DND-41 (cell line): Measurements from ENCODE around the gene ZDHHC14.

Source experiments
- ATAC-seq: fragments of 200-7000 bp; cut with Tn5 transposase; 3 replicates; pipeline ENCODE4 v1.9.1; 2021; ENCODE audit warnings: low read depth; ENCODE audit not compliant: insufficient read depth
- DNase-seq: peaks from one replicate; pipeline ENCODE4 v3.0.0-alpha.2; 2020
- H2AFZ ChIP-seq: 2 replicates; pipeline ENCODE4 v1.6.0; 2012; ENCODE audit warnings: low read depth, low read length
- H3K27ac ChIP-seq: 2 replicates; pipeline ENCODE4 v1.5.1; 2012; ENCODE audit warnings: low read length, inconsistent platforms
- H3K27me3 ChIP-seq: fragments of 200-600 bp; sonication (generic); 2 replicates; pipeline ENCODE4 v1.6.0; 2012; ENCODE audit warnings: low read length, mild to moderate bottlenecking, inconsistent platforms; ENCODE audit not compliant: insufficient read depth, poor library complexity
- H3K36me3 ChIP-seq: 2 replicates; pipeline ENCODE4 v1.5.1; 2012; ENCODE audit warnings: low read length, inconsistent platforms; ENCODE audit not compliant: insufficient read depth
- H3K4me1 ChIP-seq: 2 replicates; pipeline ENCODE4 v1.5.1; 2012; ENCODE audit warnings: mild to moderate bottlenecking, low read length; ENCODE audit not compliant: insufficient read depth
- H3K4me2 ChIP-seq: 2 replicates; pipeline ENCODE4 v1.6.0; 2012; ENCODE audit warnings: mild to moderate bottlenecking, moderate library complexity, low read length, inconsistent platforms; ENCODE audit not compliant: insufficient read depth
- H3K4me3 ChIP-seq, 2 experiments: fragments of 200-600 bp in 1 of 2; shearing (Covaris generic) in 1 of 2; 2 replicates each; pipeline ENCODE4 v1.5.1; 2012 to 2016; ENCODE audit warnings: inconsistent platforms in 2 of 2, low read length in 2 of 2, mild to moderate bottlenecking in 2 of 2, low read depth in 1 of 2, moderate library complexity in 1 of 2
- H3K79me2 ChIP-seq: 2 replicates; pipeline ENCODE4 v1.6.0; 2012; ENCODE audit warnings: low read length, inconsistent platforms; ENCODE audit not compliant: insufficient read depth
- H3K9ac ChIP-seq: 2 replicates; pipeline ENCODE4 v1.6.0; 2012; ENCODE audit warnings: low read depth, mild to moderate bottlenecking, inconsistent platforms, low read length, moderate library complexity
- H3K9me3 ChIP-seq: 2 replicates; pipeline ENCODE4 v1.5.1; 2012; ENCODE audit warnings: low read length, moderate library complexity, mild to moderate bottlenecking, inconsistent platforms; ENCODE audit not compliant: insufficient read depth, severe bottlenecking
- H4K20me1 ChIP-seq: 2 replicates; pipeline ENCODE4 v1.6.0; 2012; ENCODE audit warnings: low read length; ENCODE audit not compliant: insufficient read depth
- EZH2 ChIP-seq: IDR thresholded peaks from 3 replicates; pipeline ENCODE4 v1.6.1; 2012; ENCODE audit warnings: borderline replicate concordance, low read depth, mild to moderate bottlenecking, moderate library complexity, low read length, inconsistent platforms; ENCODE audit not compliant: severe bottlenecking
- TF ChIP-seq, protein P1 (sequence below): IDR thresholded peaks from 2 replicates; pipeline ENCODE4 v1.5.1; 2012; ENCODE audit warnings: borderline replicate concordance, low read length, moderate library complexity, mild to moderate bottlenecking; ENCODE audit not compliant: poor library complexity, severe bottlenecking; ENCODE audit errors: extremely low read depth

The ZDHHC14 gene

DNA sequence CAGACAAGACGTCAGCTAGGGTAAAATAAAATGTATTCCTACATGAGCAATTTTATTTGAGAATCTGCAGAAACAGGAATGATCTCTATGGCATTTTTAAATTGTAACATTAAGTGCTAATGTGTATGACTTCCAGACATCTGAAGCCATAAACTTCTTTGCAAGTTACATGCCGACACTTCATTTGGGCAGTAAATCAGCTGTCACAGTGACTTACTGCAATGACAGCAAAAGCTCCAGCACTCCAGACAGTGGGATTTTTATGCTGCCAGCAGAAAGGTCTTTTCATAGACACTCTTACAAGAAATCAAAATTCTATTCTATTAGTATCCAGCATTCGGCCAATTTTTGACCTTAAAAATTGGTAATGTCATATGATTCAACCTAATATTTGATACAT is 285.7 kb downstream of the ZDHHC14 start:
- no peaks in the 10 kb centered on the region for H3K79me2 ChIP-seq
- no peak for ATAC-seq
- no peak overlapping the region for H3K4me3 ChIP-seq
- DNase-seq: no peak
- no peaks in the 10 kb centered on the region for H3K36me3 ChIP-seq
- H3K4me2 ChIP-seq: no peak overlapping the region
- H3K4me1 ChIP-seq: no peaks in the 10 kb centered on the region; the same call in 1 of the 2 replicates
- H3K27me3 ChIP-seq: peaks cover 34% of the 10 kb centered on the region
- H4K20me1 ChIP-seq: no peaks in the 10 kb centered on the region
- TF ChIP-seq EZH2: no peak
- TF ChIP-seq, protein P1, sequence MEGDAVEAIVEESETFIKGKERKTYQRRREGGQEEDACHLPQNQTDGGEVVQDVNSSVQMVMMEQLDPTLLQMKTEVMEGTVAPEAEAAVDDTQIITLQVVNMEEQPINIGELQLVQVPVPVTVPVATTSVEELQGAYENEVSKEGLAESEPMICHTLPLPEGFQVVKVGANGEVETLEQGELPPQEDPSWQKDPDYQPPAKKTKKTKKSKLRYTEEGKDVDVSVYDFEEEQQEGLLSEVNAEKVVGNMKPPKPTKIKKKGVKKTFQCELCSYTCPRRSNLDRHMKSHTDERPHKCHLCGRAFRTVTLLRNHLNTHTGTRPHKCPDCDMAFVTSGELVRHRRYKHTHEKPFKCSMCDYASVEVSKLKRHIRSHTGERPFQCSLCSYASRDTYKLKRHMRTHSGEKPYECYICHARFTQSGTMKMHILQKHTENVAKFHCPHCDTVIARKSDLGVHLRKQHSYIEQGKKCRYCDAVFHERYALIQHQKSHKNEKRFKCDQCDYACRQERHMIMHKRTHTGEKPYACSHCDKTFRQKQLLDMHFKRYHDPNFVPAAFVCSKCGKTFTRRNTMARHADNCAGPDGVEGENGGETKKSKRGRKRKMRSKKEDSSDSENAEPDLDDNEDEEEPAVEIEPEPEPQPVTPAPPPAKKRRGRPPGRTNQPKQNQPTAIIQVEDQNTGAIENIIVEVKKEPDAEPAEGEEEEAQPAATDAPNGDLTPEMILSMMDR: no peak
- H3K9ac ChIP-seq: no peak overlapping the region
- H3K9me3 ChIP-seq: no peaks in the 10 kb centered on the region
- no peak overlapping the region for H3K27ac ChIP-seq
- no peak overlapping the region for H2AFZ ChIP-seq

DNA sequence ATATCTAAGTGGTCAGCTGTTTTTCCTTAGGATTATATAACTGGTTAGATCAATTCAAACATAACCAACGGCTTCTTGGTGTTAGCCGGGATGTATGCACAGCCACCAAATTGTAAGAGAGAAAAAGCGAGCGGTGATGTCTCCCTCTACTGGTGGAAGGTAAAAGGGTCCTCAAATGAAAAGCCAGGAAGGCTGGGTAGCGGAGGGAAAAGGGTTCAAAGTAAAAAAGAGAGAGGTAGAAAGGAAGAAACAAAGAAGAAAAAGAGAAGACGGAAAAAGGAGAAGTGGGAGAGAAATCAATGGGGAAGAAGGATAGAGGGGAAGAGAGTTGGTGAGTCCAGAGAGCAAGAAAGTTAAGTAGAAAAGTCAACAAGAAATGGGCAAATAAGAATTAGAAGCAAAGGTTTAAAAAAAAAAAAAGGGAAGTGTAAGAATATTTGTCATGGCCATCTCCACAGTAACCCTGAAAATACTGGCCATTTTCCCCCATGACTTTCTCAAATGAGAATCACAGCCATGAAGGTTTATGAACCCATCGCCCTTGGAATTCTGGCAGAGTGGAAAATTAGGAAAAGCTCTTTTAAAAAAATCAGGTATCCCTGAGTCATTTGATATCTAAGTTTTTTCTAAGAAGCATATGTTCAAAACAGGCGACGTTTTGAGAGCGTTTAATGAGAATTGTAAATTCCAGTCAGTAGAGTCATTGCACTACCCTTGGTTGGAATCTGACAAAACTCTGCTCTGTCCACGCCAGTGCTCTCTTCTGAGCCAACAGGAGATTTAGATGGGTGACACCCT is 286.4 kb downstream of the ZDHHC14 start:
- H3K27ac ChIP-seq: no peak overlapping the region
- TF ChIP-seq, protein P1: peak; percentile 85
- no peak for TF ChIP-seq EZH2
- no peaks in the 10 kb centered on the region; the same call in 1 of the 2 replicates for H3K4me1 ChIP-seq
- peak; percentile 82 for ATAC-seq
- H3K27me3 ChIP-seq: peaks cover 34% of the 10 kb centered on the region
- no peak overlapping the region for H3K4me2 ChIP-seq
- H3K9me3 ChIP-seq: no peaks in the 10 kb centered on the region
- no peaks in the 10 kb centered on the region for H3K79me2 ChIP-seq
- DNase-seq: peak; percentile 59
- H2AFZ ChIP-seq: no peak overlapping the region
- H3K9ac ChIP-seq: no peak overlapping the region
- no peak overlapping the region for H3K4me3 ChIP-seq
- no peaks in the 10 kb centered on the region for H3K36me3 ChIP-seq
- no peaks in the 10 kb centered on the region for H4K20me1 ChIP-seq

DNA sequence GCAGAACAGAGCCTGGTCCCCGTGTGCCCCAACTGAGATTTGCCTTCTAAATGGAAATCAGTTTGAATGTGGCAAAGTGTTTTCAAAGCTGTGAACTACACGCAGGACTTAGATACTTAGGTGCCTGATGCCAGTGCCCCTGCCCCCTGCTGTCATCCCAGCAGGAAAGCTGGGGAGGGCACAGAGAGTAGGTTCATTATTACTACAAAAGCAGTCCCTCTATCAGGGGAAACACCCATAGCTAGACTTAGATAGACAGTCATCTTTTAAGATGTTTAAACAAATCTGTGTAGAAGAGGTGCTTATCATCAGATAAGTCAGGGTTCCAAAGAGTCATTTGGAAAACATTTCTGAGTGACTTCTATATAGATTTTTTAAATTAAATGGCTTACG is 287.0 kb downstream of the ZDHHC14 start:
- H3K27ac ChIP-seq: no peak overlapping the region
- peaks cover 34% of the 10 kb centered on the region for H3K27me3 ChIP-seq
- no peaks in the 10 kb centered on the region for H3K9me3 ChIP-seq
- no peaks in the 10 kb centered on the region; the same call in 1 of the 2 replicates for H3K4me1 ChIP-seq
- H2AFZ ChIP-seq: no peak overlapping the region
- H3K4me2 ChIP-seq: no peak overlapping the region
- H3K36me3 ChIP-seq: no peaks in the 10 kb centered on the region
- no peak for TF ChIP-seq EZH2
- TF ChIP-seq, protein P1: no peak
- H4K20me1 ChIP-seq: no peaks in the 10 kb centered on the region
- H3K9ac ChIP-seq: no peak overlapping the region
- DNase-seq (no peak), ATAC-seq (no peak)
- H3K79me2 ChIP-seq: no peaks in the 10 kb centered on the region
- no peak overlapping the region for H3K4me3 ChIP-seq
